IMR-90 (cell line): Measurements from ENCODE around the gene KANSL1L. TPM values are rescaled to one million over a fixed set of nuclear protein-coding genes. Genes with fewer than 3 reads are reported as not detected.

Experiments
- ATAC-seq: fragments of 200-7000 bp; cut with Tn5 transposase; 2 replicates; pipeline ENCODE4 v1.9.1; 2020; ENCODE audit warnings: low read depth, mild to moderate bottlenecking, moderate library complexity
- BruUV-seq: library from RNA; stranded (reverse); fragments of 400-500 nt; replicated peaks from 2 replicates; lab custom pipeline; 2021; lab: Mats Ljungman, UMichigan
- CTCF ChIA-PET: fragments of 300-600 bp; formaldehyde crosslinking; extraction: SDS; loops from one replicate; lab custom pipeline; 2021; ENCODE audit warnings: antibody characterized with exemption; lab: Yijun Ruan, JAX
- POLR2A ChIA-PET: fragments of 300-600 bp; sonication (Branson Sonifier 250); formaldehyde crosslinking; loops from one replicate; lab custom pipeline; 2022; ENCODE audit warnings: antibody characterized with exemption; ENCODE audit not compliant: unreplicated experiment; lab: Charles Lee
- DNase-seq: peaks from one replicate; pipeline ENCODE4 v3.0.0; 2013
- H2AFZ ChIP-seq: replicated peaks from 2 replicates; pipeline ENCODE3; 2013; ENCODE audit warnings: low read length, mild to moderate bottlenecking; ENCODE audit not compliant: poor library complexity
- H2AK5ac ChIP-seq: 2 replicates; pipeline ENCODE4 v1.6.1; 2013; ENCODE audit warnings: low read depth, low read length, inconsistent platforms
- H2AK9ac ChIP-seq: replicated peaks from 2 replicates; pipeline ENCODE3; 2013; ENCODE audit warnings: mild to moderate bottlenecking, low read depth, low read length, moderate library complexity; ENCODE audit not compliant: poor library complexity
- H2BK120ac ChIP-seq: 2 replicates; pipeline ENCODE4 v1.6.1; 2013; ENCODE audit warnings: low read depth, low read length, inconsistent platforms
- H2BK15ac ChIP-seq: 3 replicates; pipeline ENCODE4 v1.6.1; 2013; ENCODE audit warnings: low read depth, low read length, inconsistent platforms
- H2BK20ac ChIP-seq: 2 replicates; pipeline ENCODE4 v1.6.1; 2013; ENCODE audit warnings: low read depth, mild to moderate bottlenecking, inconsistent platforms, low read length, moderate library complexity
- H2BK5ac ChIP-seq: 2 replicates; pipeline ENCODE4 v1.6.1; 2013; ENCODE audit warnings: mild to moderate bottlenecking, low read depth, low read length, inconsistent platforms; ENCODE audit not compliant: poor library complexity, severe bottlenecking
- H3K14ac ChIP-seq: replicated peaks from 2 replicates; pipeline ENCODE4 v1.6.1; 2013; ENCODE audit warnings: low read depth, low read length, inconsistent platforms
- H3K18ac ChIP-seq: 2 replicates; pipeline ENCODE4 v1.6.1; 2013; ENCODE audit warnings: low read depth, low read length, control low read depth
- H3K23ac ChIP-seq: 2 replicates; pipeline ENCODE4 v1.6.1; 2013; ENCODE audit warnings: low read depth, low read length, inconsistent platforms
- H3K27ac ChIP-seq: 2 replicates; pipeline ENCODE4 v1.5.1; 2013; ENCODE audit warnings: mild to moderate bottlenecking, control low read depth, low read length; ENCODE audit not compliant: insufficient read depth
- H3K27me3 ChIP-seq: 2 replicates; pipeline ENCODE4 v1.6.1; 2013; ENCODE audit warnings: low read length; ENCODE audit not compliant: control insufficient read depth, insufficient read depth
- H3K36me3 ChIP-seq: 2 replicates; pipeline ENCODE4 v1.6.1; 2013; ENCODE audit warnings: low read length, mixed read lengths; ENCODE audit not compliant: control insufficient read depth, insufficient read depth
- H3K4ac ChIP-seq: 2 replicates; pipeline ENCODE4 v1.6.1; 2013; ENCODE audit warnings: low read depth, low read length, inconsistent platforms
- H3K4me1 ChIP-seq: 2 replicates; pipeline ENCODE4 v1.6.1; 2013; ENCODE audit warnings: low read length, mixed read lengths; ENCODE audit not compliant: control insufficient read depth, insufficient read depth
- H3K4me2 ChIP-seq: 2 replicates; pipeline ENCODE4 v1.6.1; 2013; ENCODE audit warnings: low read depth, mild to moderate bottlenecking, control low read depth, low read length, moderate library complexity
- H3K4me3 ChIP-seq: 2 replicates; pipeline ENCODE4 v1.5.1; 2013; ENCODE audit warnings: low read depth, mild to moderate bottlenecking, control low read depth, low read length, moderate library complexity; ENCODE audit not compliant: insufficient read depth
- H3K56ac ChIP-seq: 2 replicates; pipeline ENCODE4 v1.6.1; 2013; ENCODE audit warnings: low read length, inconsistent platforms; ENCODE audit not compliant: insufficient read depth; ENCODE audit errors: extremely low read depth
- H3K79me1 ChIP-seq, 2 experiments: 2 replicates each; pipeline ENCODE4 v1.6.1; 2013; ENCODE audit warnings: low read length in 2 of 2, inconsistent platforms in 1 of 2, low read depth in 1 of 2
- H3K9ac ChIP-seq: 2 replicates; pipeline ENCODE4 v1.6.1; 2013; ENCODE audit warnings: low read depth, low read length, control low read depth
- H3K9me1 ChIP-seq: 2 replicates; pipeline ENCODE4 v1.6.1; 2013; ENCODE audit warnings: low read length, inconsistent platforms; ENCODE audit not compliant: insufficient read depth
- H3K9me3 ChIP-seq: 2 replicates; pipeline ENCODE4 v1.6.1; 2013; ENCODE audit warnings: low read length; ENCODE audit not compliant: control insufficient read depth, insufficient read depth
- H4K20me1 ChIP-seq: 2 replicates; pipeline ENCODE4 v1.6.1; 2013; ENCODE audit warnings: low read length, inconsistent platforms; ENCODE audit not compliant: insufficient read depth
- H4K5ac ChIP-seq: 2 replicates; pipeline ENCODE4 v1.6.1; 2013; ENCODE audit warnings: mild to moderate bottlenecking, low read depth, low read length, control low read depth
- H4K8ac ChIP-seq, 2 experiments: 2 replicates each; pipeline ENCODE4 v1.6.1; 2013; ENCODE audit warnings: low read depth in 2 of 2, low read length in 2 of 2, control low read depth in 1 of 2, inconsistent platforms in 1 of 2
- H4K91ac ChIP-seq: 2 replicates; pipeline ENCODE4 v1.6.1; 2013; ENCODE audit warnings: low read depth, low read length, inconsistent platforms; ENCODE audit not compliant: insufficient read depth
- CEBPB ChIP-seq: IDR thresholded peaks from 2 replicates; pipeline ENCODE4 v1.6.1; 2012; ENCODE audit warnings: low read depth, low read length, improper control_type of control experiment
- CHD1 ChIP-seq: IDR thresholded peaks from 2 replicates; pipeline ENCODE4 v1.6.1; 2012; ENCODE audit warnings: low read depth, low read length, improper control_type of control experiment
- MAFK ChIP-seq: IDR thresholded peaks from 2 replicates; pipeline ENCODE4 v1.6.1; 2012; ENCODE audit warnings: low read depth, low read length, improper control_type of control experiment
- MAZ ChIP-seq: IDR thresholded peaks from 2 replicates; pipeline ENCODE4 v1.6.1; 2012; ENCODE audit warnings: low read depth, mild to moderate bottlenecking, low read length, improper control_type of control experiment, moderate library complexity, borderline replicate concordance
- MXI1 ChIP-seq: IDR thresholded peaks from 2 replicates; pipeline ENCODE4 v1.6.1; 2012; ENCODE audit warnings: low read depth, mild to moderate bottlenecking, low read length, moderate library complexity, borderline replicate concordance
- NFE2L2 ChIP-seq: fragments of 150-350 bp; IDR thresholded peaks from 2 replicates; pipeline ENCODE4 v1.6.1; 2016; ENCODE audit warnings: low read depth, mild to moderate bottlenecking, low read length
- POLR2A ChIP-seq: IDR thresholded peaks from 2 replicates; pipeline ENCODE4 v1.6.1; 2012; ENCODE audit warnings: mild to moderate bottlenecking, low read depth, low read length
- RCOR1 ChIP-seq: IDR thresholded peaks from 2 replicates; pipeline ENCODE4 v1.6.1; 2012; ENCODE audit warnings: mild to moderate bottlenecking, low read length, improper control_type of control experiment; ENCODE audit not compliant: insufficient replicate concordance
- RFX5 ChIP-seq: IDR thresholded peaks from 2 replicates; pipeline ENCODE4 v1.8.0; 2012; ENCODE audit warnings: low read depth, mild to moderate bottlenecking, low read length, moderate library complexity
- SMC3 ChIP-seq: fragments of 150-350 bp; IDR thresholded peaks from 2 replicates; pipeline ENCODE4 v1.6.1; 2016; ENCODE audit warnings: low read depth, mild to moderate bottlenecking, antibody characterized with exemption, low read length, moderate library complexity
- WGBS, 2 experiments: methylation state at CpG; one replicate each; pipeline versions ENCODE4 v1.1.5 to v1.1.7; 2013; ENCODE audit warnings: missing lambda C conversion rate in 2 of 2; ENCODE audit not compliant: insufficient read length in 1 of 2; ENCODE audit errors: extremely low coverage in 2 of 2; 5-methylcytosine and 5-hydroxymethylcytosine counted together
- dilution Hi-C: fragments of 300-500 bp; cut with HindIII; formaldehyde crosslinking; loops from one replicate; pipeline ENCODE4 v1.14.3; 2018; ENCODE audit warnings: low sequenced_read_pairs; ENCODE audit not compliant: unreplicated experiment
- in situ Hi-C: fragments of 300-500 bp; cut with MboI; formaldehyde crosslinking; loops from 3 replicates; pipeline ENCODE4 v1.14.3; 2019; ENCODE audit warnings: low sequenced_read_pairs, inconsistent platforms, mixed read lengths
- intact Hi-C: fragments of 100-400 bp; cut with micrococcal nuclease; formaldehyde crosslinking; loops from 2 replicates; pipeline ENCODE4 v1.10.0; 2022
- polyA plus RNA-seq, 3 experiments: library from polyadenylated mRNA; depleted of rRNA; stranded (reverse); fragments of >200 nt; gene quantifications; 2 replicates each; pipeline ENCODE4 v1.2.3, GENCODE V29; 2012; ENCODE audit warnings: low replicate concordance in 1 of 3
- total RNA-seq: library from RNA; depleted of rRNA; stranded (reverse); fragments of >200 nt; gene quantifications from 2 replicates; pipeline ENCODE4 v1.2.3, GENCODE V29; 2012
- TF ChIP-seq, protein P1 (sequence below): conservative IDR thresholded peaks from 2 replicates; pipeline ENCODE4 v1.5.1; 2012; ENCODE audit warnings: mild to moderate bottlenecking, low read depth, low read length, improper control_type of control experiment
- TF ChIP-seq, protein P2 (sequence below): fragments of 150-350 bp; IDR thresholded peaks from 2 replicates; pipeline ENCODE4 v1.6.1; 2016; ENCODE audit warnings: low read depth, mild to moderate bottlenecking, low read length, moderate library complexity, borderline replicate concordance

The KANSL1L gene
- total and polyA plus RNA-seq, 2 of the 4 experiments (the other 2 are of a cell fraction): 3.1 to 7.2 TPM

DNA sequence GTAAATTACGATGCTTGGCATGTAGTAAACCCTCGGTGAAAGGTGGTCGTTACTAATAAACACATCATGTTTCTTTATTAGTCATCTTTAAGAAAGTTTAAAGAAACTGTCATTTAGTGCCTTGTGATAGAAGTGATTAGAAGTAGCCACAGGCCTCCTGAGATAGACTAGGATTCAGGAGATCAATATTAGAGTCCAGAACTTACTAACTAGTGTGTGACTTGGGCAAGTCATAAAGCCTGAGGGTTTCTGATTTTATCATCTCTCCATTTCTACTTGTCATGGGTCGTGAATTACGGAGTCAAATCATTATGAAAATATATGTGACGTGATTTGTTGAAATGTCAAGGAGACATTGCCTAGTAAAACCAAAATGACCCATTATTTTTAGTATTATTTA lies 162.1 kb downstream of the KANSL1L start:
- Histone ChIP-seq H3K79me1 (peaks cover 5 to 29% of the 10 kb centered on the region in 2 experiments; a peak in 3 of 4 replicates), H3K27ac (no peak overlapping the region), H4K91ac (no peak overlapping the region), H3K18ac (no peak overlapping the region), H3K36me3 (peaks cover 20% of the 10 kb centered on the region), H4K5ac (no peak overlapping the region), H3K9me3 (no peaks in the 10 kb centered on the region), H2AK5ac (no peak overlapping the region), H3K4me3 (no peak overlapping the region), H4K8ac (no peak overlapping the region), H3K23ac (no peak overlapping the region), H2BK120ac (no peak overlapping the region), H3K4me2 (no peak overlapping the region), H3K9me1 (no peaks in the 10 kb centered on the region), H3K4me1 (peaks cover 4% of the 10 kb centered on the region; the same call in 1 of the 2 replicates), H2AK9ac (no peak overlapping the region), H2BK5ac (no peak overlapping the region), H2BK20ac (no peak overlapping the region), H2BK15ac (no peak overlapping the region), H3K27me3 (no peaks in the 10 kb centered on the region), H3K14ac (no peak overlapping the region), H3K56ac (no peak overlapping the region), H4K20me1 (peaks cover 12% of the 10 kb centered on the region; the same call in 1 of the 2 replicates), H3K9ac (no peak overlapping the region), H2AFZ (no peak overlapping the region), H3K4ac (no peak overlapping the region)
- intact Hi-C loops (no loop called here), in situ Hi-C loops (no loop called here), dilution Hi-C loops (no loop called here)
- no peak for DNase-seq
- ChIA-PET CTCF (no interaction called here), POLR2A (no interaction called here)
- no peak for ATAC-seq
- TF ChIP-seq CHD1: no peak
- no peak for TF ChIP-seq MAZ
- TF ChIP-seq CEBPB: no peak
- TF ChIP-seq RFX5: no peak
- no peak for TF ChIP-seq NFE2L2
- TF ChIP-seq SMC3: no peak
- TF ChIP-seq, protein P1, sequence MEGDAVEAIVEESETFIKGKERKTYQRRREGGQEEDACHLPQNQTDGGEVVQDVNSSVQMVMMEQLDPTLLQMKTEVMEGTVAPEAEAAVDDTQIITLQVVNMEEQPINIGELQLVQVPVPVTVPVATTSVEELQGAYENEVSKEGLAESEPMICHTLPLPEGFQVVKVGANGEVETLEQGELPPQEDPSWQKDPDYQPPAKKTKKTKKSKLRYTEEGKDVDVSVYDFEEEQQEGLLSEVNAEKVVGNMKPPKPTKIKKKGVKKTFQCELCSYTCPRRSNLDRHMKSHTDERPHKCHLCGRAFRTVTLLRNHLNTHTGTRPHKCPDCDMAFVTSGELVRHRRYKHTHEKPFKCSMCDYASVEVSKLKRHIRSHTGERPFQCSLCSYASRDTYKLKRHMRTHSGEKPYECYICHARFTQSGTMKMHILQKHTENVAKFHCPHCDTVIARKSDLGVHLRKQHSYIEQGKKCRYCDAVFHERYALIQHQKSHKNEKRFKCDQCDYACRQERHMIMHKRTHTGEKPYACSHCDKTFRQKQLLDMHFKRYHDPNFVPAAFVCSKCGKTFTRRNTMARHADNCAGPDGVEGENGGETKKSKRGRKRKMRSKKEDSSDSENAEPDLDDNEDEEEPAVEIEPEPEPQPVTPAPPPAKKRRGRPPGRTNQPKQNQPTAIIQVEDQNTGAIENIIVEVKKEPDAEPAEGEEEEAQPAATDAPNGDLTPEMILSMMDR: no peak
- TF ChIP-seq, protein P2, sequence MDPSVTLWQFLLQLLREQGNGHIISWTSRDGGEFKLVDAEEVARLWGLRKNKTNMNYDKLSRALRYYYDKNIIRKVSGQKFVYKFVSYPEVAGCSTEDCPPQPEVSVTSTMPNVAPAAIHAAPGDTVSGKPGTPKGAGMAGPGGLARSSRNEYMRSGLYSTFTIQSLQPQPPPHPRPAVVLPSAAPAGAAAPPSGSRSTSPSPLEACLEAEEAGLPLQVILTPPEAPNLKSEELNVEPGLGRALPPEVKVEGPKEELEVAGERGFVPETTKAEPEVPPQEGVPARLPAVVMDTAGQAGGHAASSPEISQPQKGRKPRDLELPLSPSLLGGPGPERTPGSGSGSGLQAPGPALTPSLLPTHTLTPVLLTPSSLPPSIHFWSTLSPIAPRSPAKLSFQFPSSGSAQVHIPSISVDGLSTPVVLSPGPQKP: no peak
- TF ChIP-seq MXI1: no peak
- TF ChIP-seq RCOR1: no peak
- no peak for TF ChIP-seq POLR2A
- TF ChIP-seq MAFK: no peak
- BruUV-seq: no TSS peak
- no CpG with 5 or more reads among the region's 6 CpGs for WGBS, 2 experiments
